ENCODE results near the gene PCK1. TPM values are rescaled to one million over a fixed set of nuclear protein-coding genes. Genes with fewer than 3 reads are reported as not detected.

The PCK1 gene
- total RNA-seq, 4 donors from 2014 or later = 2.2 to 6.3 (median 5.2) TPM

GRCh38 chr20:57590485-57591288 lies 29.8 kb downstream of the PCK1 start:
- Histone ChIP-seq H3K4me3 (no peak overlapping the region), H3K9me3 (no peaks in the 10 kb centered on the region), H3K4me1 (peaks cover 9% of the 10 kb centered on the region), H3K27me3 (peaks cover 24% of the 10 kb centered on the region), H3K36me3 (no peaks in the 10 kb centered on the region), H3K27ac (no peak overlapping the region)
- no peak for DNase-seq (ENCODE audit: low spot score in 2 of 2)
- WGBS = 92% methylated on average over 15 of the region's 18 CpGs
- no peak for TF ChIP-seq POLR2A (IDR thresholded peaks at IDR 0.05)
- no peak for TF ChIP-seq CTCF (IDR thresholded peaks at IDR 0.05)
- no peak for TF ChIP-seq POLR2AphosphoS5 (IDR thresholded peaks at IDR 0.05)
- TF ChIP-seq EP300 (IDR thresholded peaks at IDR 0.05) = no peak

DNA sequence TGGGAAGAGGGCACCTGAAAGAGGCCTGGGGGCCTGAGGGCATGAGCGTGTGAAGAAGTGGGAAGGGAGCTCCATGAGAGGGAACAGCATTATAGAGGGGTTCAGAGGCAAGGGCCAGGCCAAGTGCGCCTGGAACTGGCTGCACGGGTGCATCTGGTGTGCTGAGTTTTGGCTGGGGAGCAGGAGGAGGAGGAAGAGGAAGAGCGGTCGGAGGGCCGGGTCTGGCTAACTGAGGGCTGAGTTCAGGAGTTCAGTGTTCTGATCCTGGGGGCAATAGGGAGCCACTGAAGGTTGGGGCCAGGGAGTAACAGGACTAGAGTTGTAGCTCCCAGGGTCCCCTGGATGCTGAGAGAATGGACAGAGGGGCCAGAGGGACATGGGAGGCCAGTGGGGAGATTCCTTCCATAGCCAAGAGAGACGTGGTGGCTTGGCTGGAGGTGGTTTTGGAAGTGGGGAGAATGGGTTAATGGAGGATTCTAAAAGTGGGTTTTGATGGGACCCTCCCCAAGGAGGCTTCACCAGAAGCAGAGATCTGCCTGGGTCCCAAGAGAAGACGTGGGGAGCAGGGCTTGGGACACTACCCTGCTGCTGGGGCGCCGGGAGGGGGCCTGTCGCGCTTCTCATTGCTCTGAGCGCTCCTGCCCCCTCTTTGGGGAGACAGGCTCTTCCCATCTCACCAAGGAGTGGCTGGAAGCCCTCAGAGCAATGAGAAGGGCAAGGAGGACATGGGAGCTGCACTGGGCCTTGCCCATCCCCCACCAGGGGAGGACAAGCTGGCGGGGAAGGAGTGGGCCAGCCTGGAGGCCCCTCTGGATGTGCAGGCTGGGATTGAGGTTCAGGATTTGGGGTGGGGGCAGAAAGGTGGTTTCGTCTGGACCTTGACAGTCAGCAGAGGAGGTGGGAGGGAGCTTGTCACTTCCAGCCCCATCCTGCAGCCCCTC lies 30.6 kb downstream of the PCK1 start:
- Histone ChIP-seq H3K4me3 (no peak overlapping the region), H3K27ac (no peak overlapping the region), H3K36me3 (no peaks in the 10 kb centered on the region), H3K27me3 (peaks cover 15% of the 10 kb centered on the region), H3K9me3 (no peaks in the 10 kb centered on the region), H3K4me1 (peaks cover 9% of the 10 kb centered on the region)
- WGBS = 86% methylated on average over 12 of the region's 15 CpGs
- no peak for DNase-seq (ENCODE audit: low spot score in 2 of 2)
- TF ChIP-seq POLR2AphosphoS5 (IDR thresholded peaks at IDR 0.05) = no peak
- TF ChIP-seq POLR2A (IDR thresholded peaks at IDR 0.05) = no peak
- TF ChIP-seq EP300 (IDR thresholded peaks at IDR 0.05) = no peak
- no peak for TF ChIP-seq CTCF (IDR thresholded peaks at IDR 0.05)

GRCh38 chr20:57592263-57593092 lies 31.6 kb downstream of the PCK1 start:
- Histone ChIP-seq H3K27me3 (peaks cover 7% of the 10 kb centered on the region), H3K36me3 (no peaks in the 10 kb centered on the region), H3K4me3 (no peak overlapping the region), H3K9me3 (no peaks in the 10 kb centered on the region), H3K4me1 (peaks cover 15% of the 10 kb centered on the region), H3K27ac (no peak overlapping the region)
- no peak for DNase-seq (ENCODE audit: low spot score in 2 of 2)
- 83% methylated on average over 19 of the region's 22 CpGs for WGBS
- no peak for TF ChIP-seq POLR2AphosphoS5 (IDR thresholded peaks at IDR 0.05)
- TF ChIP-seq CTCF (IDR thresholded peaks at IDR 0.05) = no peak
- TF ChIP-seq EP300 (IDR thresholded peaks at IDR 0.05) = no peak
- no peak for TF ChIP-seq POLR2A (IDR thresholded peaks at IDR 0.05)

DNA sequence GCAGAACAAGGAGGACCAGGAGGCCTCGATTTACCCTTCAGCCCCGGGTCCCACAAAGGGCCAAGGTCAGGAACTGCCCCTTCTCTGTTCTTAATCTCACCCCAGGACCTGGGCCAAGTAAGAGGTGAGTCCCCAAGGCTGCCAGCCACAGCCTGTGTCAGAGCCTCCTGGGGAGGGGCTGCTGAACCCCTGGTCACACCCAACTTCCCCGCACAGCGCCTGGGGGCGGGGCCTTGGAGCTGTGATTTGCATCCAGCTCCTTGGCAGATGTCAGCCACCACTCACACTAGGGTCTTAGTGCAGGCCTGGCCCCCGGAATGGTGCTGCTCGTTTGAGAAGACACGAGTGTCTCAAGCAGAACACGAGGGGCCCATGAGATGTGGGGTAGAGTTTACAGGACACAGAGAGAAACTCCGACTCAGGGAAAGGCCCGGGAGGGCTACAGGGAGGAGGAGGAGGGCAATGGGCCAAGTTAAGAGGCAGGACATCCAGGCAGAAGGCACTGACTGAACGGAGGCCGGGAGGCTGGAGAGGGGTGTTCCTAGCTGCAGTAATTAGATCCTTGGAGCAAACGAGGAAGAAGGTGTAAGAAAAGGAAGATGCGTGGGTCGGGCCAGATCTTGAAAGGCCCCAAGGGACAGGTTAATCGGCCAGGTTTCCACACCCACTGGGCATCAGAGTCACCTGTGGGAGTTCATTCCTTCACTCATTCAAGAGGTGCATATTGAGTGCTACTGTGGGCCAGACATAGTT lies 32.4 kb downstream of the PCK1 start:
- peaks cover 4% of the 10 kb centered on the region for H3K27me3 ChIP-seq
- H3K4me3 ChIP-seq = no peak overlapping the region
- no peaks in the 10 kb centered on the region for H3K9me3 ChIP-seq
- DNase-seq (ENCODE audit: low spot score in 2 of 2) = no peak
- no peak for TF ChIP-seq POLR2A (IDR thresholded peaks at IDR 0.05)
- no peak for TF ChIP-seq EP300 (IDR thresholded peaks at IDR 0.05)
- no peak for TF ChIP-seq CTCF (IDR thresholded peaks at IDR 0.05)
- no peak for TF ChIP-seq POLR2AphosphoS5 (IDR thresholded peaks at IDR 0.05)
- WGBS = 45% methylated on average over 13 of the region's 17 CpGs
- H3K4me1 ChIP-seq = peaks cover 15% of the 10 kb centered on the region
- H3K27ac ChIP-seq = no peak overlapping the region
- no peaks in the 10 kb centered on the region for H3K36me3 ChIP-seq

All from suprapubic skin (tissue), 4 donors.